Panc1 (cell line): ENCODE measurements around the gene GPR55. TPM values are rescaled to one million over a fixed set of nuclear protein-coding genes. Genes with fewer than 3 reads are reported as not detected.

Source experiments
- ATAC-seq: fragments of 200-7000 bp; cut with Tn5 transposase; 2 replicates; pipeline ENCODE4 v1.9.1; 2020; ENCODE audit warnings: mild to moderate bottlenecking, moderate library complexity
- BruUV-seq: library from RNA; stranded (reverse); fragments of 400-500 nt; replicated peaks from 2 replicates; lab custom pipeline; 2021; lab: Mats Ljungman, UMichigan
- CTCF ChIA-PET: fragments of 300-600 bp; sonication (Branson Sonifier 250); formaldehyde crosslinking; loops from one replicate; lab custom pipeline; 2022; ENCODE audit warnings: antibody characterized with exemption; lab: Charles Lee
- POLR2A ChIA-PET: fragments of 300-600 bp; sonication (Branson Sonifier 250); formaldehyde crosslinking; loops from one replicate; lab custom pipeline; 2022; ENCODE audit warnings: antibody characterized with exemption; lab: Charles Lee
- DNase-seq: peaks from one replicate; pipeline ENCODE4 v3.0.0-alpha.2; 2010; ENCODE audit warnings: low read depth, low spot score
- H3K27ac ChIP-seq: 2 replicates; pipeline ENCODE4 v1.5.1; 2011; ENCODE audit warnings: mild to moderate bottlenecking, low read length, inconsistent platforms
- H3K27me3 ChIP-seq: fragments of 200-500 bp; sonication (Bioruptor generic); 2 replicates; pipeline ENCODE4 v1.6.0; 2014; ENCODE audit warnings: low read length, inconsistent platforms; ENCODE audit not compliant: control insufficient read depth, insufficient read depth
- H3K36me3 ChIP-seq: fragments of 200-500 bp; sonication (Bioruptor generic); 2 replicates; pipeline ENCODE4 v1.5.1; 2014; ENCODE audit warnings: inconsistent platforms, mild to moderate bottlenecking, low read length, moderate library complexity; ENCODE audit not compliant: control insufficient read depth, insufficient read depth
- H3K4me1 ChIP-seq: 2 replicates; pipeline ENCODE4 v1.5.1; 2011; ENCODE audit warnings: inconsistent platforms, mild to moderate bottlenecking, low read length, moderate library complexity; ENCODE audit not compliant: control insufficient read depth, insufficient read depth
- H3K4me3 ChIP-seq, 2 experiments: 2 replicates each; pipeline ENCODE4 v1.5.1; 2011 to 2012; ENCODE audit warnings: low read depth in 2 of 2, low read length in 2 of 2, mild to moderate bottlenecking in 2 of 2, inconsistent platforms in 1 of 2, moderate library complexity in 1 of 2
- H3K9me3 ChIP-seq: fragments of 200-500 bp; sonication (Bioruptor generic); 2 replicates; pipeline ENCODE4 v1.5.1; 2014; ENCODE audit warnings: low read depth, mild to moderate bottlenecking, inconsistent platforms, low read length, moderate library complexity; ENCODE audit not compliant: control insufficient read depth, insufficient read depth
- CTCF ChIP-seq: fragments of 450-650 bp; IDR thresholded peaks from 2 replicates; pipeline ENCODE4 v1.5.1; 2017; ENCODE audit warnings: mild to moderate bottlenecking
- POLR2AphosphoS5 ChIP-seq: IDR thresholded peaks from 2 replicates; pipeline ENCODE4 v1.6.1; 2012; ENCODE audit warnings: mild to moderate bottlenecking, low read depth, low read length, moderate library complexity
- REST ChIP-seq, 2 experiments: IDR thresholded peaks; 2 replicates each; pipeline ENCODE4 v1.6.1; 2011 to 2012; ENCODE audit warnings: low read depth in 2 of 2, control low read depth in 1 of 2, low read length in 1 of 2, mild to moderate bottlenecking in 1 of 2, moderate library complexity in 1 of 2; ENCODE audit not compliant: insufficient read depth in 1 of 2
- SIN3A ChIP-seq: IDR thresholded peaks from 2 replicates; pipeline ENCODE4 v1.6.1; 2012; ENCODE audit warnings: low read depth, mild to moderate bottlenecking, low read length, moderate library complexity, borderline replicate concordance; ENCODE audit not compliant: insufficient read depth
- TCF7L2 ChIP-seq: IDR thresholded peaks from 2 replicates; pipeline ENCODE4 v1.6.1; 2011; ENCODE audit warnings: mild to moderate bottlenecking, low read depth, low read length, inconsistent platforms
- in situ Hi-C: cut with HindIII; loops from 2 replicates; pipeline ENCODE4 v1.10.0; 2016; ENCODE audit warnings: low sequenced_read_pairs, low pct_unique_long_range_greater_than_20kb
- intact Hi-C: fragments of 100-400 bp; cut with micrococcal nuclease; formaldehyde crosslinking; loops from one replicate; pipeline ENCODE4 v1.10.0; 2022; ENCODE audit not compliant: unreplicated experiment
- total RNA-seq: library from RNA; stranded (reverse); gene quantifications from one replicate; pipeline ENCODE4 v1.2.1, GENCODE V29; 2021; ENCODE audit not compliant: unreplicated experiment

GPR55 gene
- total RNA-seq, 1 experiment from 2014 or later = 0.08 TPM

- ChIA-PET POLR2A (no interaction called here), CTCF (no interaction called here)
- ATAC-seq = no peak
- no peak overlapping the region for H3K4me3 ChIP-seq
- intact Hi-C loops (no loop called here), in situ Hi-C loops (no loop called here)
- H3K36me3 ChIP-seq = no peaks in the 10 kb centered on the region
- BruUV-seq = no TSS peak
- H3K4me1 ChIP-seq = no peaks in the 10 kb centered on the region
- DNase-seq = no peak
- peaks cover 8% of the 10 kb centered on the region; the same call in 1 of the 2 replicates for H3K9me3 ChIP-seq
- no peak overlapping the region for H3K27ac ChIP-seq
- H3K27me3 ChIP-seq = no peaks in the 10 kb centered on the region
- TF ChIP-seq TCF7L2 (no peak), SIN3A (no peak), REST (IDR thresholded peaks at IDR 0.05; ENCODE audit: insufficient read depth in 1 of 2, low read depth in 2 of 2, low read length in 1 of 2) (no peak), CTCF (no peak), POLR2AphosphoS5 (no peak)
These were observed 13.5 kb upstream of the GPR55 start for GRCh38 chr2:230938516-230939065.

DNA sequence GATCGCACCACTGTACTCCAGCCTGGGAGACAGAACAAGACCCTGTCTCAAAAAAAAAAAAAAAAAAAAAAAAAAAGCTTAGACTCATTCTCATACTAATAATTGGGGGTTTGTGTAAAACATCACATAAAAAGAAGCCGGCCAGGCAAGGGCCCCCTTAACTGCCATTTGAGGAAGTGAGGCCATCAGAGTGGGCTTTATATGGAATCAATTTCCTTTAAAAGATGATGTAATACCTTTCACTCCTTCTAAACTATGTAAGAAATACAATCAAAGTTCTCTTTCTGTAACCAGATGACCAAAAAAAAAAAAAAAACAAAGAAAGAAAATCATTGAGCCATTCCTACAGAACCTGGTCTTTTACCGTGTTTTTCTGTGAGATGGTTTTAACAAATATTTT, 13.1 kb upstream of the GPR55 start:
- no peaks in the 10 kb centered on the region for H3K36me3 ChIP-seq
- ATAC-seq (no peak), DNase-seq (no peak)
- no peak overlapping the region for H3K4me3 ChIP-seq
- no peak overlapping the region for H3K27ac ChIP-seq
- TF ChIP-seq CTCF = no peak
- no peak for TF ChIP-seq TCF7L2
- no peak for TF ChIP-seq SIN3A
- no peak for TF ChIP-seq POLR2AphosphoS5
- no peak for TF ChIP-seq REST (IDR thresholded peaks at IDR 0.05; ENCODE audit: insufficient read depth in 1 of 2, low read depth in 2 of 2, low read length in 1 of 2)
- intact Hi-C loops (no loop called here), in situ Hi-C loops (no loop called here)
- POLR2A ChIA-PET = no interaction called here
- CTCF ChIA-PET = no interaction called here
- H3K27me3 ChIP-seq = no peaks in the 10 kb centered on the region
- no TSS peak for BruUV-seq
- H3K9me3 ChIP-seq = peaks cover 8% of the 10 kb centered on the region; the same call in 1 of the 2 replicates
- H3K4me1 ChIP-seq = no peaks in the 10 kb centered on the region
